ENCODE measurements around the gene COL23A1.

- TF ChIP-seq CEBPB (IDR thresholded peaks at IDR 0.05; ENCODE audit: low read depth, low read length) (no peak), EP300 (IDR thresholded peaks at IDR 0.05; ENCODE audit: borderline replicate concordance in 1 of 2, low read depth in 2 of 2, low read length in 2 of 2) (no peak), POLR2AphosphoS5 (IDR thresholded peaks at IDR 0.05; ENCODE audit: low read depth, low read length) (no peak), CTCF (IDR thresholded peaks at IDR 0.05; ENCODE audit: control extremely low read depth in 1 of 3, insufficient read depth in 1 of 3, low read depth in 1 of 3, low read length in 3 of 3) (no peak), TAF1 (IDR thresholded peaks at IDR 0.05; ENCODE audit: low read depth, low read length) (no peak), EZH2 (IDR thresholded peaks at IDR 0.05; ENCODE audit: low read depth, low read length, severe bottlenecking) (no peak), POLR2A (IDR thresholded peaks at IDR 0.05; ENCODE audit: control extremely low read depth in 1 of 2, low read depth in 2 of 2, low read length in 2 of 2) (no peak)
Measured at GRCh38 chr5:178340187-178340586, 250.0 kb downstream of the COL23A1 start.

Measured in H1 (cell line).